OCI-LY1 (cell line): Measurements from ENCODE around the gene DCK.

Source experiments
- CTCF ChIP-seq: fragments of 200-600 bp; sonication (generic), shearing (Covaris generic); IDR thresholded peaks from 2 replicates; pipeline ENCODE4 v1.5.1; 2017; ENCODE audit warnings: mild to moderate bottlenecking, antibody characterized with exemption, low read length, moderate library complexity, mixed read lengths
- EZH2 ChIP-seq: fragments of 200-600 bp; sonication (generic), shearing (Covaris generic); IDR thresholded peaks from 2 replicates; pipeline ENCODE4 v1.8.0; 2017; ENCODE audit warnings: borderline replicate concordance, mixed run types, mild to moderate bottlenecking, antibody characterized with exemption, low read length, moderate library complexity, mixed read lengths

- no peak for TF ChIP-seq EZH2
- TF ChIP-seq CTCF, result no peak
Measured at GRCh38 chr4:71050809-71051208, 57.4 kb downstream of the DCK start.
